Keratinocyte (primary cell): ENCODE measurements around the gene CCDC146. TPM values are rescaled to one million over a fixed set of nuclear protein-coding genes. Genes with fewer than 3 reads are reported as not detected.

Source experiments
- DNase-seq: peaks from one replicate; pipeline ENCODE4 v3.0.0-alpha.2; 2011; ENCODE audit warnings: low read depth, missing footprints, low spot score
- FAIRE-seq: peaks from 2 replicates; lab custom pipeline; 2011; peaks lifted over from hg19 to GRCh38; lab: Jason Lieb, UNC
- H2AFZ ChIP-seq: 2 replicates; pipeline ENCODE4 v1.6.0; 2012; ENCODE audit warnings: low read length, control low read depth, inconsistent platforms; ENCODE audit not compliant: control insufficient read depth
- H3K27ac ChIP-seq: 2 replicates; pipeline ENCODE4 v1.5.1; 2011; ENCODE audit warnings: low read length; ENCODE audit not compliant: control insufficient read depth, insufficient read depth
- H3K27me3 ChIP-seq: 3 replicates; pipeline ENCODE4 v1.6.0; 2011; ENCODE audit warnings: low read length; ENCODE audit not compliant: control insufficient read depth, insufficient read depth; ENCODE audit errors: extremely low read depth
- H3K36me3 ChIP-seq, 2 experiments: 2 replicates in 1 of 2; 3 replicates in 1 of 2; pipeline ENCODE4 v1.5.1; 2011; ENCODE audit warnings: low read length in 2 of 2, mild to moderate bottlenecking in 1 of 2; ENCODE audit not compliant: control insufficient read depth in 2 of 2, insufficient read depth in 2 of 2; ENCODE audit errors: extremely low read depth in 1 of 2
- H3K4me1 ChIP-seq: 3 replicates; pipeline ENCODE4 v1.5.1; 2011; ENCODE audit warnings: low read length; ENCODE audit not compliant: control insufficient read depth, insufficient read depth; ENCODE audit errors: extremely low read depth
- H3K4me2 ChIP-seq: 3 replicates; pipeline ENCODE4 v1.6.0; 2011; ENCODE audit warnings: low read depth, low read length; ENCODE audit not compliant: control insufficient read depth, insufficient read depth; ENCODE audit errors: extremely low read depth
- H3K4me3 ChIP-seq, 3 experiments: fragments of 200-600 bp in 1 of 3; sonication (generic) in 1 of 3; 2 replicates in 2 of 3; 3 replicates in 1 of 3; pipeline ENCODE4 v1.5.1; 2011 to 2016; ENCODE audit warnings: low read length in 3 of 3, mild to moderate bottlenecking in 3 of 3, control low read depth in 2 of 3, inconsistent platforms in 1 of 3, low read depth in 1 of 3, mixed read lengths in 1 of 3, mixed run types in 1 of 3, moderate library complexity in 1 of 3; ENCODE audit not compliant: control insufficient read depth in 2 of 3, insufficient read depth in 2 of 3; ENCODE audit errors: extremely low read depth in 1 of 3
- H3K79me2 ChIP-seq: 2 replicates; pipeline ENCODE4 v1.6.0; 2012; ENCODE audit warnings: low read length; ENCODE audit not compliant: control insufficient read depth, insufficient read depth
- H3K9ac ChIP-seq: 3 replicates; pipeline ENCODE4 v1.6.0; 2011; ENCODE audit warnings: low read length; ENCODE audit not compliant: control insufficient read depth, insufficient read depth; ENCODE audit errors: extremely low read depth
- H3K9me1 ChIP-seq: 3 replicates; pipeline ENCODE4 v1.6.0; 2011; ENCODE audit warnings: low read length; ENCODE audit not compliant: control insufficient read depth, insufficient read depth; ENCODE audit errors: extremely low read depth
- H3K9me3 ChIP-seq: 2 replicates; pipeline ENCODE4 v1.5.1; 2012; ENCODE audit warnings: low read depth, low read length; ENCODE audit not compliant: control insufficient read depth
- H4K20me1 ChIP-seq: 3 replicates; pipeline ENCODE4 v1.6.0; 2011; ENCODE audit warnings: low read length; ENCODE audit not compliant: control insufficient read depth, insufficient read depth; ENCODE audit errors: extremely low read depth
- CTCF ChIP-seq, 3 experiments: IDR thresholded peaks in 1 of 3; conservative IDR thresholded peaks in 1 of 3; optimal IDR thresholded peaks in 1 of 3; 2 replicates in 2 of 3; 3 replicates in 1 of 3; pipeline versions ENCODE3 to v1.5.1; 2011; ENCODE audit warnings: low read length in 3 of 3, mild to moderate bottlenecking in 3 of 3, moderate library complexity in 2 of 3, control low read depth in 1 of 3, inconsistent platforms in 1 of 3; ENCODE audit not compliant: insufficient read depth in 2 of 3; ENCODE audit errors: extremely low read depth in 1 of 3
- EZH2 ChIP-seq: IDR thresholded peaks from one replicate; pipeline ENCODE4 v1.6.1; 2012; ENCODE audit warnings: inconsistent platforms, mild to moderate bottlenecking, low read length, moderate library complexity
- dilution Hi-C: fragments of 300-500 bp; cut with MboI; formaldehyde crosslinking; loops from one replicate; pipeline ENCODE4 v1.7.0; 2020; ENCODE audit warnings: low sequenced_read_pairs; ENCODE audit not compliant: extremely low pct_ligation_motif_present
- polyA plus RNA-seq, 5 experiments: library from polyadenylated mRNA; depleted of rRNA in 3 of 5; stranded (reverse) in 3 of 5; stranded (forward) in 1 of 5; unstranded in 1 of 5; fragments of >200 nt; gene quantifications; 1 replicate in 1 of 5; 2 replicates in 3 of 5; 3 replicates in 1 of 5; pipeline versions ENCODE4 v1.2.1 to v1.2.3, GENCODE V29; 2011 to 2012; ENCODE audit warnings: missing spikeins in 2 of 5, low read depth in 1 of 5, low replicate concordance in 1 of 5

The CCDC146 gene
- polyA plus RNA-seq, 1 donor (not counting 4 experiments of a cell fraction or from before 2014, with no cell fraction given), result 5.7 TPM

- H4K20me1 ChIP-seq, result no peaks in the 10 kb centered on the region
- H3K4me3 ChIP-seq, result no peak overlapping the region
- H3K79me2 ChIP-seq, result no peaks in the 10 kb centered on the region
- no peaks in the 10 kb centered on the region for H3K4me1 ChIP-seq
- no peaks in the 10 kb centered on the region for H3K36me3 ChIP-seq
- no peak overlapping the region for H2AFZ ChIP-seq
- no peaks in the 10 kb centered on the region for H3K27me3 ChIP-seq
- no peak overlapping the region for H3K9ac ChIP-seq
- H3K4me2 ChIP-seq, result no peak overlapping the region
- dilution Hi-C loops, result no loop called here
- no peak for FAIRE-seq
- DNase-seq, result no peak
- no peak overlapping the region for H3K27ac ChIP-seq
- no peaks in the 10 kb centered on the region for H3K9me1 ChIP-seq
- TF ChIP-seq EZH2 (no peak), CTCF (optimal IDR thresholded peaks at IDR 0.05 in 1 of 3, IDR thresholded peaks at IDR 0.05 in 1 of 3, conservative IDR thresholded peaks at IDR 0.05 in 1 of 3; ENCODE audit: extremely low read depth in 1 of 3, insufficient read depth in 2 of 3, low read length in 3 of 3) (no peak)
- H3K9me3 ChIP-seq, result no peaks in the 10 kb centered on the region
Observed at GRCh38 chr7:77238703-77239136, 116.3 kb downstream of the CCDC146 start.

- no peak for FAIRE-seq
- H3K27me3 ChIP-seq, result no peaks in the 10 kb centered on the region
Observed at GRCh38 chr7:77239471-77239870, 117.1 kb downstream of the CCDC146 start.

More at GRCh38 chr7:77239471-77239870, 117.1 kb downstream of the CCDC146 start:
- Histone ChIP-seq H3K4me3 (no peak overlapping the region), H3K27ac (no peak overlapping the region), H3K36me3 (no peaks in the 10 kb centered on the region), H3K4me1 (no peaks in the 10 kb centered on the region), H3K9ac (no peak overlapping the region), H3K9me3 (no peaks in the 10 kb centered on the region), H3K79me2 (no peaks in the 10 kb centered on the region), H3K4me2 (no peak overlapping the region), H2AFZ (no peak overlapping the region), H3K9me1 (no peaks in the 10 kb centered on the region), H4K20me1 (no peaks in the 10 kb centered on the region)
- TF ChIP-seq EZH2, result no peak
- TF ChIP-seq CTCF (optimal IDR thresholded peaks at IDR 0.05 in 1 of 3, IDR thresholded peaks at IDR 0.05 in 1 of 3, conservative IDR thresholded peaks at IDR 0.05 in 1 of 3; ENCODE audit: extremely low read depth in 1 of 3, insufficient read depth in 2 of 3, low read length in 3 of 3), result no peak
- DNase-seq, result no peak
- dilution Hi-C loops, result no loop called here
